ENCODE measurements around the gene EYA2.

- no peak for TF ChIP-seq POLR2A (IDR thresholded peaks at IDR 0.05; ENCODE audit: extremely low read depth, insufficient read length)
- no peak for TF ChIP-seq CTCF (IDR thresholded peaks at IDR 0.05; ENCODE audit: low read depth, low read length)
Observed at GRCh38 chr20:47225458-47225857, 330.8 kb downstream of the EYA2 start.

Measured in NB4 (cell line).